COLO668 (cell line): ENCODE results near the gene NIPAL3.

Experiments used
- DNase-seq: peaks from one replicate; lab custom pipeline; 2025; ENCODE audit not compliant: unreplicated experiment; lab: John Stamatoyannopoulos, UW

Gene NIPAL3

GRCh38 chr1:24415334-24415909 lies at the start of gene NIPAL3:
Gene NIPAL3, plus strand, starts transcription at chr1:24415802. Its CDS starts 3,746 bp downstream, at chr1:24419548.
- DNase-seq: peak; percentile 100

GRCh38 chr1:24366707-24367106 lies 48.9 kb upstream of the NIPAL3 start:
- DNase-seq: no peak

GRCh38 chr1:24369199-24369598 lies 46.4 kb upstream of the NIPAL3 start:
- DNase-seq: no peak

- DNase-seq: no peak
Measured at GRCh38 chr1:24369801-24370200, 45.8 kb upstream of the NIPAL3 start.

GRCh38 chr1:24373044-24373443 lies 42.6 kb upstream of the NIPAL3 start:
- DNase-seq: no peak

- DNase-seq: no peak
Measured at GRCh38 chr1:24373710-24374109, 41.9 kb upstream of the NIPAL3 start.

GRCh38 chr1:24374891-24375786 lies 40.5 kb upstream of the NIPAL3 start:
- DNase-seq: peak; percentile 32

DNA sequence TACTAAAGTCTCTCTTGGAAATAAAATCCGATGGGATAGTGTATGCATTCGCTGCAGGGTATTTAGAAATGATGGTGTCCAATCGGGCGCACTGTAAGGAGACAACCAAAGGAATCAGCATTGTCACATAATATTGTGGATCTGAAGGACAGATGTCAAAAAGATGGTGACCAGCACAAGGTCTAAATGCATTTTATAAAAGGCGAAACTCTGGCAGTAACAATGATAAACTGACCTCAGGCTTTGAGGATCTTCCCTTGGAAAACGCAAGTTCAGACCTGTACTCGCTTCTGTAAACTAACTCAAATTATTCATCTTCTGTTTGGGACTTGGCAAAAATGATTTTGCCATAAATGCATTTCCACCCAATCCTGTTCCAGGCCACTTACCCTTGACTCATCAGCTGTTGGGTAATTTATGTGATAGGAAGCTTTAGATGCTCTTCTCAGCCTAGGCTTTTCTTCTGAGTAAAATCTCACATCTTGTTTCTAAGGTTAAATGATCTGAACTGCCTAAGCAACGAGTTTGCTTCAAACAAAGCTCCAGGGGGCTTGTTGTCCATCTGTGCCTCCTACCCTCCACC lies 35.8 kb upstream of the NIPAL3 start:
- DNase-seq: no peak

DNA sequence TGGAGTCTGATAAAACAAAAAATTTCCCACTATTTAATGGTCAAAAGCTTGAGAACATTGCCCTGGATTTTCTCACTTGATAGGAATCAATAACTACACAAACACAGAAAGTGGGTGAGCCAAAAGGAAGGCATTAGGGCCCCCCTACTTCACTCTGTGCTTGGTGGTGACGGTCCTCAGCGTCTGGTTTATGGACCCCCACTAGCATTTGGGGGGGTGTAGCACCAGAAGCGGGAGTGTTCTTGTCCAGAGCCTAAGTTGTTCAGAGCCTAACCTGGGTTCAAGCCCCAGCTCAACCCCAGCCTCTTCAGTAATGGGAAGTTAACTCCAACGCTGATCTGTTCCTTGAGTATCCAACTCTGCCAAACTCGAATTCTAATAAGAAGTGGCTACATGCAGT lies 35.1 kb upstream of the NIPAL3 start:
- DNase-seq: no peak

DNA sequence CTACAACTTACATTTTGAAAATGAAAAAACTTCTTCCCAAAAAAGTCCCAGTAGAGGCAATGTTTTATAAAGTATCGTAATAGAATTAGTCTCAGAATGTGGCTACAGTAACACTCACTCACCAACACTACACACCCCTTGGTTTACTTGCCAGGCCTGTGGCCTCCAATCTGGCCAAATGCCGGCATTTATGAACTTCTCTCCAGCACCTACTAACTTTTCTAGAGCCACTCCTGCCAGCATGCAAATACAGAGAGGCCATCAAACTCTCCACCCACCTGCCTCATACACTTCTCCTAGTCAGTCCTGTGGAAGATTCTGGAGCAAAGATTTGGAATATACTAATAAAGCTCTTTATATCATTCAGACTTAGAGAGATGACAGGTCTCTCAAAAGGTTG lies 34.3 kb upstream of the NIPAL3 start:
- DNase-seq: no peak

DNA sequence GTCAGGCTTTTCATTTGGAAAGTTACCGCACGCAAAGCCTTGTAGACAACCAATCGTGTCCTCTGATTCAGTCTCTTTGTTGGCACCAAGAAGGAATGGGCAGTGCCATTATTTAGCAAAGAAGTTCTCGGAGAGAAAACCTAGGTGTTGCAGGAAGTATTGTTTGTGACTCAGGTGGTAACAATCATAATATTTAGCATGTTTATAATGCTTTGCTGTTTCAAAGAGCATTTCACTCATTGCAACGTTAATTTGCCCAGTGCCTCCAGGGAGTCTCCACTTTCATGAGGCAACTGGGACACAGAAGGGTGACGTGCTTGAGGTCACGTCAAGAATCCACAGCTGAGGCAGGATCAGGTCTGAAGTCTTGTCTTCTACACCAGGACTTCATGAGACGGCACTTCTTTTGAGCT lies 33.4 kb upstream of the NIPAL3 start:
- no peak for DNase-seq

GRCh38 chr1:24383381-24383940 lies 32.1 kb upstream of the NIPAL3 start:
- DNase-seq: no peak

GRCh38 chr1:24384251-24385090 lies 31.1 kb upstream of the NIPAL3 start:
- no peak for DNase-seq

DNA sequence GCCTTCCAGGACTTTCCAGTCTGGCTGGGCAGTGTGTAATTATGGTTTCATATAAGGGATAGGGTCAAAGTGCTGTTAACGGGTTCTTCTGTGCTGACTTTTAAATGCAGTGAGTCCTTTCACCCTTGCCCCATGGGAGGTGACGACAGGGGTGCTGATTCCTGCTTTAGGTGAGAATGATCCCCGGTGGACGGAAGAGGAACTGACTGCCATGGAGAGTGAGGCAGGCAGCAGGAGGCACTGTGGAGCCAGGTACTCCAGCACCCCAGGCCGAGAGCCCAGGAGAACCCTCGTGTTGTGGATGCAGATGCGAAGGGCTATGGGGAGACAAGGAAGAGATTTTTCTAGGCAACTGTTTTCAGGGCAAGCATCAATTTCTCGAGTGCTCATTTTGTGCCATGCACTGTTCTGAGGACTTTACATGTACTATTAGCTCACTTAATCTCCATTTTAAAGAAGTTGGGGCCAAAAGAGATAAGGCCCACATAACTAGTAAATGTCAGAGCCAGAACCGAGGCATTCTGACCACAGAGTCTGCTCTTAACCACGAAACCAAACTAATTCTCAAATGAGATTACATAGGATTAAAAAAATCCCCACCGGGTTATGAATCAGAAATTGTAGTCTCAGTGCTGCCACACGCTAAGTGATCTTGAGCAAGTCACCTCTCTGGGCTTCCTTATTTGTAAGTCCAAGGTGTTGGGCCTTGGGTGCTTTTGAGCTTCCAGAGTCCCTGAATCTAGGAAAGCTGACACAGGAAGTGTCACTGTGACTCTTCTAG lies 30.3 kb upstream of the NIPAL3 start:
- DNase-seq: peak; percentile 38

GRCh38 chr1:24386241-24386640 lies 29.4 kb upstream of the NIPAL3 start:
- no peak for DNase-seq

GRCh38 chr1:24386931-24387330 lies 28.7 kb upstream of the NIPAL3 start:
- DNase-seq: no peak

GRCh38 chr1:24387636-24388175 lies 27.9 kb upstream of the NIPAL3 start:
- no peak for DNase-seq

DNA sequence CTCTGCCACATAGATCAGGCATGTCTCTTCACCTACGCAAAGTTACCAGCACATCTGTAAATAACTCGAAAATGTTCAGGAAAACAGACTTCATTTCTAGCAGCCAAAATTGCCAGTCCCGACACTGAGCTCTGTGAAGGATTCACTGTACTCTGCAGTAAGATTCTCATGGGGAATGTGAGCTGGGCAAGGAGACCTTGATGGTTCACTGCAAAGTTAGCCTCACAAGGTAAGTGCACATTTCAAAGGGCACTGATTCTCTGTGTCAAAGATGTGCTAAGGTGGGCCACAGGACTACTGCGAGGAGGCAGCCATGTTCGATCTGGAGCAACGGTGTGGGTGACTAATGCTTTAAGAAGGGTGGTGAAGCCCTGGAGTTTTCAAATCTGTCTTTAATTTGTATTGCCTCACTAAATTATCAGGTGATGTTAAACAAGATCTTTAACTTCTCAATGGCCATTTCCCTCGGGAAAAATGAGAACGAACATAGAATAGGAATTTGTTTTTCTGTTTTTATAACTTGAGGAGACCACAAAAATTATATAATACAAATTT lies 27.2 kb upstream of the NIPAL3 start:
- DNase-seq: no peak

DNA sequence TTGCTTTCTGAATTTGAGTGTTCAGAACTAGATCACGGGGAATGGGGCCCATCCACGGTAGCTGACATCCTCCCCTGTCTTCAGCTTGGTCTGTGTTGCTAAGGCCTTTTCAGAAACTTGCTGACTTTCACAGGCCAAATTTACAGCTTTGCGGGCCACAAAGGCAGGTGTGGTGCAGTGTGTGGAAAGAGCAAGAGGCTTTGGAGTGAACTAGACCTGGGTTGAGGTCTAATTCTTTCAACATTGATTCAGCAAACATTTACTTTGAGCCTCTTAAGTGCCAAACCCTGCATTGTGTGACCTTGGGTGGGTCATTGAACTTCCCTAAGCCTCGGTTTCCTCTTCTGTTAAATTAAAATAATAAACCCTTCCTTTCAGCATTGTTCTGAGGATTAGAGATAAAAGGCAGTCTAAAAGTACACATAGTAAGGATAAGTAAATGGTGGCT lies 26.3 kb upstream of the NIPAL3 start:
- no peak for DNase-seq
